Transverse colon (tissue), 4 donors: ENCODE measurements around the gene LRFN2. TPM values are rescaled to one million over a fixed set of nuclear protein-coding genes. Genes with fewer than 3 reads are reported as not detected.

ENCODE experiments used
- DNase-seq: peaks from one replicate; pipeline ENCODE4 v3.0.0-alpha.2; 2019
- H3K27ac ChIP-seq, 4 donors: fragments of 200-600 bp; sonication (generic); 2 replicates each; pipeline ENCODE4 v1.5.1; 2016 to 2018; ENCODE audit warnings: inconsistent platforms in 4 of 4
- H3K27me3 ChIP-seq: fragments of 200-600 bp; sonication (generic); 2 replicates; pipeline ENCODE4 v1.5.1; 2017; ENCODE audit warnings: inconsistent platforms
- H3K36me3 ChIP-seq, 4 donors: fragments of 200-600 bp; sonication (generic); 2 replicates each; pipeline ENCODE4 v1.5.1; 2017 to 2019; ENCODE audit warnings: inconsistent platforms in 4 of 4
- H3K4me1 ChIP-seq, 4 donors: fragments of 200-600 bp; sonication (generic); 2 replicates each; pipeline ENCODE4 v1.5.1; 2017 to 2020; ENCODE audit warnings: inconsistent platforms in 4 of 4
- H3K4me3 ChIP-seq, 4 donors: fragments of 200-600 bp; sonication (generic); 1 replicate in 1 of 4; 2 replicates in 3 of 4; pipeline versions ENCODE4 v1.5.1 to v1.6.1; 2017 to 2019; ENCODE audit warnings: inconsistent platforms in 4 of 4
- H3K9me3 ChIP-seq, 2 donors: fragments of 200-600 bp; sonication (generic); 2 replicates each; pipeline ENCODE4 v1.5.1; 2017 to 2019; ENCODE audit warnings: inconsistent platforms in 2 of 2
- EP300 ChIP-seq: sonication (generic); formaldehyde crosslinking; IDR thresholded peaks from one replicate; pipeline ENCODE4 v1.6.1; 2017; ENCODE audit warnings: antibody characterized with exemption, low read depth
- POLR2A ChIP-seq: fragments of 450-650 bp; IDR thresholded peaks from one replicate; pipeline ENCODE4 v1.6.1; 2016; ENCODE audit warnings: antibody characterized with exemption, mild to moderate bottlenecking, moderate library complexity
- POLR2AphosphoS5 ChIP-seq, 3 donors: sonication (generic); formaldehyde crosslinking; IDR thresholded peaks; one replicate each; pipeline ENCODE4 v1.6.1; 2016; ENCODE audit warnings: antibody characterized with exemption in 3 of 3
- WGBS, 2 donors: methylation state at CpG; one replicate each; pipeline ENCODE4 v1.1.5; 2018; ENCODE audit warnings: low coverage in 1 of 2; 5-methylcytosine and 5-hydroxymethylcytosine counted together
- in situ Hi-C, 4 donors: fragments of 200-750 bp; cut with MboI; loops; one replicate each; pipeline versions ENCODE4 v1.15.0 to v1.15.1; 2017; ENCODE audit warnings: low sequenced_read_pairs in 3 of 4, low pct_ligation_motif_present in 1 of 4, low pct_unique_long_range_greater_than_20kb in 1 of 4
- intact Hi-C: fragments of 100-400 bp; cut with DNase I; formaldehyde crosslinking; loops from one replicate; pipeline ENCODE4 v1.15.1; 2023; ENCODE audit warnings: low total_unique reads
- total RNA-seq, 4 donors: library from RNA; depleted of rRNA; stranded (reverse); fragments of >200 nt; gene quantifications; one replicate each; pipeline ENCODE4 v1.1.0, GENCODE V29; 2016
- TF ChIP-seq, protein P1 (sequence below), 5 experiments: fragments of 200-600 bp in 3 of 5; fragments of 450-650 bp in 2 of 5; sonication (generic) in 3 of 5; IDR thresholded peaks; 1 replicate in 2 of 5; 2 replicates in 3 of 5; pipeline ENCODE4 v1.5.1; 2016 to 2017; ENCODE audit warnings: antibody characterized with exemption in 5 of 5, inconsistent platforms in 3 of 5, mild to moderate bottlenecking in 2 of 5, moderate library complexity in 1 of 5

LRFN2 gene
- total RNA-seq, 4 donors from 2014 or later: 0.40 to 0.41 TPM; not detected in 2

DNA sequence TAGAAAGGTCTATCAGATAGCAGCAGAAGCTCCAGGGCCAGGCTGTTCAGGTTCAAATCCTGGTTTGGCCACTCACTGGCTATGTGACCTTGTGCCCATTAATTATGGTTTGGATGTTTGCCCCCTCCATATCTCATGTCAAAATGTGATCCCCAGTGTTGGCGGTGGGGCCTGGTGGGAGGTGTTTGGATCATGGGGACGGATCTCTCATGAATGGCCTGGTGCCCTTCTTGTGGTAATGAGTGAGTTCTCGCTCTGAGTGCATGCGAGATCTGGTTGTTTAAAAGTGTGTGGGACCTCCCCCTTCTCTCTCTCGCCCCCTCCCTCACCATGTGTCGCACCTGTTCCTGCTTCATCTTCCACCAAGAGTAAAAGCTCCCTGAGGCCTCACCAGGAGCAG, 240.9 kb downstream of the LRFN2 start:
- Histone ChIP-seq H3K9me3 (no peaks in the 10 kb centered on the region), H3K27ac (no peak overlapping the region), H3K36me3 (no peaks in the 10 kb centered on the region), H3K4me1 (no peaks in the 10 kb centered on the region), H3K4me3 (no peak overlapping the region), H3K27me3 (no peaks in the 10 kb centered on the region)
- TF ChIP-seq EP300 (no peak), POLR2A (no peak), POLR2AphosphoS5 (IDR thresholded peaks at IDR 0.05) (no peak)
- TF ChIP-seq, protein P1, sequence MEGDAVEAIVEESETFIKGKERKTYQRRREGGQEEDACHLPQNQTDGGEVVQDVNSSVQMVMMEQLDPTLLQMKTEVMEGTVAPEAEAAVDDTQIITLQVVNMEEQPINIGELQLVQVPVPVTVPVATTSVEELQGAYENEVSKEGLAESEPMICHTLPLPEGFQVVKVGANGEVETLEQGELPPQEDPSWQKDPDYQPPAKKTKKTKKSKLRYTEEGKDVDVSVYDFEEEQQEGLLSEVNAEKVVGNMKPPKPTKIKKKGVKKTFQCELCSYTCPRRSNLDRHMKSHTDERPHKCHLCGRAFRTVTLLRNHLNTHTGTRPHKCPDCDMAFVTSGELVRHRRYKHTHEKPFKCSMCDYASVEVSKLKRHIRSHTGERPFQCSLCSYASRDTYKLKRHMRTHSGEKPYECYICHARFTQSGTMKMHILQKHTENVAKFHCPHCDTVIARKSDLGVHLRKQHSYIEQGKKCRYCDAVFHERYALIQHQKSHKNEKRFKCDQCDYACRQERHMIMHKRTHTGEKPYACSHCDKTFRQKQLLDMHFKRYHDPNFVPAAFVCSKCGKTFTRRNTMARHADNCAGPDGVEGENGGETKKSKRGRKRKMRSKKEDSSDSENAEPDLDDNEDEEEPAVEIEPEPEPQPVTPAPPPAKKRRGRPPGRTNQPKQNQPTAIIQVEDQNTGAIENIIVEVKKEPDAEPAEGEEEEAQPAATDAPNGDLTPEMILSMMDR (IDR thresholded peaks at IDR 0.05): no peak
- intact Hi-C loops (no loop called here), in situ Hi-C loops (loop anchor here in 2 of 4 donors (25.0 kb wide), 1 partner anchor 466 kb away; no protein-coding TSS in a partner anchor)
- WGBS, 2 donors: 80% methylated on average over 6 of the region's 6 CpGs; no CpG with 5 or more reads in 1 of the 2 donors
- no peak for DNase-seq

DNA sequence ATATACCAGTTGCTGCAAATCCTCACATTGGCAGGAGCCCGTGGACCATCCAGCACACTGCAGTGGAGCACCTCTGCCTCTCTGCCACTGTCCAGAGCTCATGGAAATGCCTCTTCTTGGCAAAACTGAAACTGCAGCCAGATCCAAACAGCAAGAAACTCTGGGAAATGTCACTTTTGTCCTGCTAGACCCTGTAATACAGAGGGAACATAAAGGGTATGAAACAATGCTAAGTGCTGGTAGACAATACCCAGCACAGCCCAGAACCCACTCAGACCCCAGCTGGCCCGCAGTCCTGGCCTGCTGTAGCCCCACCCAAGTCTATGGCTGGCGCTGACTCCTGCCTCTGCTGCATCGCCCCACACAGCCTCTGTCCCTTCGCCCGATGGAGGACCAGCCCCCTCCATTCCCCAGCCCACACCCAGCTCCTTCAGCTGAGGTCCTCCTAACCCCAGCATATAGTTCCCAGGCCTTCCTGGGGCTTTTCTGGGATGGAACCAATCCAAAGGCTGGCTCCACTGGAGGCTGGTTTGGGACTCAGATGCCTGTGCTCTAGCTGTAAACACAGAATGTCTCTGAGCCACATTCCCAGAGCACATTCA, 242.5 kb downstream of the LRFN2 start:
- WGBS, 2 donors: 57% methylated on average over 6 of the region's 6 CpGs; no CpG with 5 or more reads in 1 of the 2 donors
- Histone ChIP-seq H3K27ac (no peak overlapping the region), H3K4me3 (no peak overlapping the region), H3K4me1 (no peaks in the 10 kb centered on the region), H3K27me3 (no peaks in the 10 kb centered on the region), H3K36me3 (no peaks in the 10 kb centered on the region), H3K9me3 (no peaks in the 10 kb centered on the region)
- intact Hi-C loops: no loop called here
- TF ChIP-seq POLR2AphosphoS5 (IDR thresholded peaks at IDR 0.05) (no peak), POLR2A (no peak), EP300 (no peak)
- TF ChIP-seq, protein P1 (IDR thresholded peaks at IDR 0.05): no peak
- in situ Hi-C loops: loop anchor here in 2 of 4 donors (25.0 kb wide), 1 partner anchor 468 kb away; no protein-coding TSS in a partner anchor
- no peak for DNase-seq

DNA sequence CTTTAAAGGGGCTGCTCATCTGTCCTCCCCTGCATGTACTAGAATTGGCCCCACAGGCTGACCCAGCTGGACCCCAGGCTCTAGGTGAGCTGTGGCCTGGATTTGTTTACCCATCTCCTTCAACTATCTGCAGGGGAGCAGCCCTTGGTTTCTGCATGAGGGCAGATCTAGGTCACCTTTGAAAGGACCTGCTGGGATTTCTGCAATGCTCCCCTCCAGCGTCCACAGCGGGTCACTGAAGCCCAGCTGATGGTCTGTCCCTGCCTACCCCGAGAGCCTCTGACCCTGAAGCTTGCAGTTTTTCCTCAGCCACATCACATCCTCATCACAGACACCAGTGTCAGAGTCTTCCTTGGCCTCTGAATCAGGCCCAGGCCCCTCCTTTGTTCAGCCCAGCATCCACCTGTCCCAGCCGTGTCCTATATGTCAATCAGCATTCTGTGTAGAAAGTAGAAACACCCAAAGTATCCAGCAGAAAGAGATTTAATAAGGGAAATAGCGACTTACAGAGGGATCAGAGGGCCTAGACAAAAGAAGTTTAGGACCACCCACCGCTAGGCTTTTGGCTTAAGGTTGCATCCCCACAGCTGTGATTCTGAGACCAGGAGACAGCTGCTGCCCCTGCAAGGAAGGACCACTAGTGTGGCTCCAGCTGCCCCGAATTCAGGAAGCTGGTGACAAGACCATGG, 243.1 kb downstream of the LRFN2 start:
- TF ChIP-seq POLR2AphosphoS5 (IDR thresholded peaks at IDR 0.05): no peak
- TF ChIP-seq POLR2A: no peak
- TF ChIP-seq EP300: no peak
- H3K27ac ChIP-seq: no peak overlapping the region
- H3K9me3 ChIP-seq: no peaks in the 10 kb centered on the region
- no peaks in the 10 kb centered on the region for H3K27me3 ChIP-seq
- intact Hi-C loops: no loop called here
- WGBS, 2 donors: 79 to 100% methylated on average over 1 to 7 of the region's 7 CpGs
- in situ Hi-C loops: loop anchor here in 2 of 4 donors (25.0 kb wide), 1 partner anchor 468 kb away; no protein-coding TSS in a partner anchor
- H3K4me3 ChIP-seq: no peak overlapping the region
- H3K4me1 ChIP-seq: no peaks in the 10 kb centered on the region
- H3K36me3 ChIP-seq: no peaks in the 10 kb centered on the region
- no peak for DNase-seq

DNA sequence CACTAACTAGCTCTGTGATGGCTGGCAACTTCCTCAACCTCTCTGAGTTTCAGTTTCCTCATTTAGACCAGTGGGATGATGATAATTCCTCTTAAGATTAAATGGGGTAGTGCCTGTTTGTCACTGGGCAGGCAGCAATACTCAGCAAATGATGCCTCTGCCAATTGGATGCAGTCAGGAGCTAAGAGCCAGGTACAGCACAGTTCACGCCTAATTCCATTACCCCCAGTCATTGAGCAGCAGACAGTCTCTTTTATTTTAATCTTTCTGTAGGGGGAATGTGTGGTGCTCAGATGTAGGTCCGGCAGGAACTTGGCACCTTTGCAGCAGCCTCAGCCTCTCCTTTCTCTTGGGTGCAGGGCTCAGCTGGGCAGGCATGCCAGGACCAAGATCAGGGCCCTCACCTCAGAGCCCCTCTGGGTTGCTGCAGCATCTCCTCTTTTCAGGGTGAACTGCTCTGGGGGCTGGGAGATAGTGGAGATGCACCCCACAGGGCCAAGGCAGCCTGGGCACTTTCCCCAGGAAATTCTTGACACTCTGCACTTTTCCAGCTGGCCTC, 243.8 kb downstream of the LRFN2 start:
- Histone ChIP-seq H3K27me3 (no peaks in the 10 kb centered on the region), H3K9me3 (no peaks in the 10 kb centered on the region), H3K4me3 (no peak overlapping the region), H3K4me1 (no peaks in the 10 kb centered on the region), H3K27ac (no peak overlapping the region), H3K36me3 (no peaks in the 10 kb centered on the region)
- intact Hi-C loops (no loop called here), in situ Hi-C loops (loop anchor here in 2 of 4 donors (25.0 kb wide), 1 partner anchor 469 kb away; no protein-coding TSS in a partner anchor)
- no peak for DNase-seq
- TF ChIP-seq POLR2A (no peak), EP300 (no peak), POLR2AphosphoS5 (IDR thresholded peaks at IDR 0.05) (no peak)
- TF ChIP-seq, protein P1 (IDR thresholded peaks at IDR 0.05): no peak
- WGBS, 2 donors: 81% methylated on average over 2 of the region's 2 CpGs; no CpG with 5 or more reads in 1 of the 2 donors
